HG03103 (cell line): ENCODE results near the gene MTHFD1.

ENCODE experiments used
- ATAC-seq: cut with Tn5 transposase; IDR thresholded peaks from one replicate; pipeline ENCODE4 v1.9.1; 2021; ENCODE audit warnings: low read depth; ENCODE audit not compliant: unreplicated experiment

MTHFD1 gene

GRCh38 chr14:64444984-64445845 is 57.1 kb downstream of the MTHFD1 start:
- ATAC-seq: peak; percentile 91

GRCh38 chr14:64447876-64448670 is 59.9 kb downstream of the MTHFD1 start:
- ATAC-seq: no peak

DNA sequence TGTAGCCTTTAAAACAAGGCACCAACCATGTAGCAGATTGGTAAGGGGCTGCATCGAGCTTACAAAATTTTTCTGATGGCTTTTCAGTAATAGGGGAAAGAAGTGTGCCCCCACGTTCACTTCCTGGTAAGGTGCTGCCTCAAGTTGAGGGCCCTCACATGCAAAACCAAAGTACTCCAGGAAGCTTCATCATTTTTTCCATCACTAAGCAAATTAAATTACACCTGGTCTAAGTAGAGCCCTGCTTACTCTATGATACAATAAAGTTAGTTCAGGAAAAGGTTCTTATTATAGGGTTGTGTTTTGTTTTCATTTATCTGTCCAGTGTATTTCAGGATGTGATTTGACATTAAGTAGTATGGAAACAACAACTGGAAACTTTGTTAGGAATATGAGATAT is 62.1 kb downstream of the MTHFD1 start:
- no peak for ATAC-seq

- ATAC-seq: no peak
Observed at GRCh38 chr14:64454671-64455070, 66.5 kb downstream of the MTHFD1 start.

DNA sequence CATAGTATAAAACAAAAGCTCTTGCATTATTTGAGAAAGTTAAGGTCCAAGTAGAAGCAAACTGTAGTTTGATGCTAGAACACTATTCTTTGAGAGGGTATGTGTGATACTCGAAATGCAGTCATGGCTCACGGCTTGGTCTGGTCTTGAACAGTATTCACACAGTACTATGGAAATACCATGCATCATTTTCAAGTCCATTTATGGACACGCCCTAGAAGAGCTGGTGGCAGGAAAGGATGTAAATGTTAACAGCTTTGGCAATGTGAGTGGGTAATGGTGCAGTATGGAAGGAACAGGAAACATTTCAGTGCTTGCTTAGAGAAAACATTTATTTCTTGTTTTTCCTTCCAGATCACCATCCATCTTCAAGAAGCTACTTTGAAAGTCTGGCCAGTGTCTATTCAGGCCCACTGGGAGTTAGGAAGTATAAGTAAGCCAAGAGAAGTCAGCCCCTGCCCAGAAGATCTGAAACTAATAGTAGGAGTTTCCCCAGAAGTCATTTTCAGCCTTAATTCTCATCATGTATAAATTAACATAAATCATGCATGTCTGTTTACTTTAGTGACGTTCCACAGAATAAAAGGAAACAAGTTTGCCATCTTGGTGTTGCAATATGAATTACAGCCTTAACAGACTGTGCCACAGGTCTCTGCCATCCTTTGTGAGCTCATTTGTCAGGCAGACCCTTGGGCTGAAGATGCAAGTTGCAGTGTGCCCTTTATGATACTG is 71.4 kb downstream of the MTHFD1 start:
- no peak for ATAC-seq

- ATAC-seq: no peak
Observed at GRCh38 chr14:64461221-64461620, 73.1 kb downstream of the MTHFD1 start.

DNA sequence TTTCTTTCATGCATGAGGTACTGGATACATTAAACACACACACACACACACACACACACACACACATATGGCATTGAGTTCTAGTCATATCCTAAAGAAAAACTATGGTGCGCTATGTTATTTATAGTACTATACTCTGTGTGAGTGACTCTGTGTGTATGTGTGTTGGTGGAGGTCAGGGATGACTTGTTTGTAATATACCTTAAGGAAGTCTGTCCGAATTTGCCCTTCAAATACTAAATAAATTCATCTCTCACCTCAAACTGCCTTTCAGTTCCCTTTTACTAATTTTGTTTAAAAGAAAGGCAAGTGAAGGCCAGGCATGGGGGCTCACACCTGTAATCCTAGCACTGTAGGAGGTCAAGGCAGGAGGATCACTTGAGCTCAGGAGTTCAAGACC is 75.0 kb downstream of the MTHFD1 start:
- no peak for ATAC-seq

- no peak for ATAC-seq
Observed at GRCh38 chr14:64463873-64464272, 75.7 kb downstream of the MTHFD1 start.

DNA sequence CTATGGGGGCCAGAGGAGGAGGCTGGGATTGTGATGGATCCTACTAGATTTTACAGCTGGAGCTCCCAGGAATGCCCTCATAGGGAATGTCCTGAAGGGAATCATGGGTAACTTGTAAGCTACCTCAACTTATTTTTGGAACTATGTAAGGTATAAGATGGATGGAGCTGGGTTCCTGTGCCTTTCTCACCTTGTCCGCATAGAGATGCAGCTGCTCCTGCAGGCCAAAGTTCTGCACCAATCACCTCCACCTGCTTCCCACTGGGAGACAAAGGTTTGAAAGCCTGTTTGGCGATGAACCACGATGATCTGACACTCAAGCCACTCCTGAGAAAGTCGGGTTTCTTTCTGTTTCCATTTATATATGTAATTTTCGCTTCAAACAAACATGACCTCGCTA is 76.5 kb downstream of the MTHFD1 start:
- ATAC-seq: no peak

- ATAC-seq: peak; percentile 41
Observed at GRCh38 chr14:64465191-64465822, 77.2 kb downstream of the MTHFD1 start, which contains the start of gene AKAP5. TSS of gene AKAP5 (plus strand) at chr14:64465499. CDS start at chr14:64468395, 2,896 bp downstream.

DNA sequence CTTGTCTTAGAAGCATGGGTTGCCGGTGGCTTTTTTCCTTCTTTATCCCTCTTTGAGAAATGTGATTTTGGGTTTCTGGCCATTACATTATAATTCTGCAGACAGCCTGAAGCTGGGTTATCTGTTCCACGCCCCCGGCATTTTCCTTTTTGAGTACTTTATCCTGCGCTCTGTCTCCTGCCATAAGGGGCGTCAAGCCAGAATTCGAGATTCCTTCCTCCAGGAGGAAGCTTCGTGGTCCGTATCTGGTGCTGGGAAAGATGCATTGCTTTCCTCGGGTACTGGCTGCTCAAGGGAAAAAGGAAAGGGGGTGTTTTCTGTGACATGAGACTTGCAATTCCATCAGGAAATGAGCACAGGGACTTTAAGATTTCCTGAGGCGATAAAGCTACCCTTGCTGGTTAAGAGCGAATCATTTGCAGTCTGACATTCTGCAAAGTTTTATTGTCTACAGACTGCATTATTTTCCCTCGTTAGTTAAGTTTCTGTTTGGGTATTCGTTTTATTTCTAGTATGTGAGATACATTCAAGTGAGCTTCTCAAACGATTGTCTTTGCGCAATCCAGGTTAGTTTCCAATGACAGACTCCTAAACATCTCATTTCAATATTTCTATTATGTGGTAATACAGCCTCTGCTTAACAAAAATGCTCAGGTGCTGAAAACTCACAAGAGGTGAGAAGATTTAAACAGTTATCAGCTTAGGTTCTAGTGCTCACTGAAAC is 77.8 kb downstream of the MTHFD1 start:
- ATAC-seq: no peak

DNA sequence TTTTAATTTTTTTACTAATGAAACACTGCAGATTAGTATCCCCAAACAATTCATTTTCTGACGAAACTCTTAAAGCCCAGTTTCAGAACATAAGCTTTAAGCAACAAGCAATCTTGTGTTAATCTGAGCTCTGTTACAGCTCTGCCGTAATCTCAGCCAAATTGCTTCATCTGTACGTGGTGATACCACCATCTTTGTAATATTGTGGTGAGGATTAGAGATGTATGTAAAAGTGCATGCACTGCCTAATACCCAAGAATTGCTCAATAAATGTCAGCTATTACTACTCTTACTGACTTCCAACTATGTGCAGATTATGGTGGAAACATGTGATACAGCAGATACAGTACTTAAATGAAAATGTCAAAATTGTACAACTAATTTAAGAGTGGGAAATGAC is 78.9 kb downstream of the MTHFD1 start:
- ATAC-seq: no peak

GRCh38 chr14:64467566-64467965 is 79.4 kb downstream of the MTHFD1 start:
- no peak for ATAC-seq

DNA sequence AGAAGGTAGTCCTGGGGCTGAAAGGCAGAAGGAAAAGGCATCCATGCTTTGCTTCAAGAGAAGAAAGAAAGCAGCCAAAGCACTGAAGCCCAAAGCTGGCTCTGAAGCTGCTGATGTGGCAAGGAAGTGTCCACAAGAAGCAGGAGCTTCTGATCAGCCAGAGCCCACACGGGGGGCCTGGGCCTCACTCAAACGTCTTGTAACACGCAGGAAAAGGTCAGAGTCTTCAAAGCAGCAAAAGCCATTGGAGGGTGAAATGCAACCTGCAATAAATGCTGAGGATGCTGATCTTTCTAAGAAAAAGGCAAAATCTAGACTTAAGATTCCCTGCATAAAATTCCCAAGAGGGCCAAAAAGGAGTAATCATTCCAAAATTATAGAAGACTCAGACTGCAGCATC is 80.3 kb downstream of the MTHFD1 start:
- no peak for ATAC-seq

- ATAC-seq: no peak
Observed at GRCh38 chr14:64474041-64474440, 85.9 kb downstream of the MTHFD1 start.

DNA sequence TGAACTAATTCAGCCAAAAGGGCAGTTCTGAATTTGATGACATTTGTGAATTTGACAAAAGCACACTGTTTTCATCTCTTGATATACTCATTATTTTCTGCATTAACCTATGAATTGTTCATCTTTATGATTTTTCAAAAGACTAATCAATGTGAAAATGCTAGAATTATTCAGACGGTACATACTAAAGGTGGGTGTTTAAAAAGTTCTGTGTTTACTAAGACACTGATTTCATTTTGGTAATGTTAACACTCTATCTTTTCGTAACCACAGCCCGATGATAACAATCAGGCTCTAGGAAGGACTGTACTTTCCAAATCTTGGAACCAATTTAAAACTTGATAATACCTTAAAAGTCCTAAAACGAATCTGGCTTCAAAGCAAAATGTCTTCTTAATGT is 86.5 kb downstream of the MTHFD1 start:
- ATAC-seq: no peak

- no peak for ATAC-seq
Observed at GRCh38 chr14:64475585-64476273, 87.6 kb downstream of the MTHFD1 start.

DNA sequence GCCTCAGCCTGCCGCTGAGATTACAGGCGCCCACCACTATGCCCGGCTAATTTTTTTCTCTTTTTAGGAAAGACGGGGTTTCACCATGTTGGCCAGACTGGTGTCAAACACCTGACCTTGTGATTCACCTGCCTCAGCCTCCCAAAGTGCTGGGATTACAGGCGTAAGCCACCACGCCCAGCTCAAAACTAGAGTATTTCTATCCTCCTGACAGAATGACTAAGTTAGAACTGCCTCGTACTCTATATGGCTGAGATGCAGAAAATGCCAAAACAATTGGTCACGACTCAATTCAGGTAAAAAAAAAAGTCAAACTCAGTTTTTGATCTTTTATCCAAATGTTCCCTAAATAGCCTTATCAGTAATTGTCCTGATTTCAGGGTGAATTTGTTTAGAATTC is 88.3 kb downstream of the MTHFD1 start:
- no peak for ATAC-seq

GRCh38 chr14:64478634-64479250 is 90.6 kb downstream of the MTHFD1 start:
- no peak for ATAC-seq
